Heart left ventricle (tissue), 13 donors: ENCODE measurements around the gene FAM25A.

Experiments
- POLR2A ChIP-seq, 2 donors: fragments of 450-650 bp; IDR thresholded peaks; one replicate each; pipeline ENCODE4 v1.6.1; 2017; ENCODE audit warnings: antibody characterized with exemption in 2 of 2, mild to moderate bottlenecking in 2 of 2, moderate library complexity in 2 of 2
- TF ChIP-seq, protein P1 (sequence below), 12 donors: fragments of 200-600 bp; sonication (generic) in 4 of 12; IDR thresholded peaks; one replicate each; pipeline versions ENCODE4 v1.5.0 to v1.8.0; 2018 to 2022; ENCODE audit warnings: antibody characterized with exemption in 12 of 12, mild to moderate bottlenecking in 5 of 12
- donor health status: ischemic (EF 13 %, LVEDD 7.1; RV severe dilation, severe dysfunction).
- donor health status: DM: no; HTN: yes; CAD: no.
- donor health status: DM: no; HTN: no; CAD: no.
- donor health status: ischemic (EF 25% LVEDD 6.9; RV normal size, moderate dysfunction).
- donor health status: ischemic (EF 25% LVEDD 5.7; RV mildly dilated, moderate dysfunction).
- donor health status: ischemic (EF 35%, LVEDD 5.7; RV mildly dilated, moderate dysfunction).
- donor health status: nonischemic (EF 11% LVEDD 7.7; RV severe dilation, severe dysfunction).
- donor health status: DM: yes; HTN: yes; CAD: no.
- donor health status: PGD.
- donor health status: ischemic (EF 29% LVEDD 5.4; RV normal size, mild dysfunction).
- donor health status: nonischemic (EF 23%, LVEDD 6.1; RV moderate dilation, normal function).

DNA sequence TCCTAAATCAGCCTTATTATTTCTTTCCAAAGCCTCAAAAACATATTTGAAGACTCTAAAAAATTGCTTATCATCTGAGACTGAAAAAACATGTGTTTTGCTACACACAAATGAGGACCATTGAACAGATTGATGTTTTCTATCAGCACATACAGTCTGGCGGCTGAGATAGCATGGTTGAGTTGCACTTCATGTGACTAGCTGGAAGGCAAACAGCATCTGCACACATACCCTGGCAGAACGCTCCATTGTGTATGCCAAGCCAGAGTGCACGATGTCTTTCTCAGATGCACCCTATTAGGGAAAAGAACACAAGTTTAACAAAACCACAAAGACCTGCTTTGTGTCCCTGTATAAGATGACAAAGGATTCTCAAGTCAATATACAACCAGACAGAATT lies 33.0 kb downstream of the FAM25A start:
- no peak for TF ChIP-seq POLR2A (IDR thresholded peaks at IDR 0.05)
- TF ChIP-seq, protein P1, sequence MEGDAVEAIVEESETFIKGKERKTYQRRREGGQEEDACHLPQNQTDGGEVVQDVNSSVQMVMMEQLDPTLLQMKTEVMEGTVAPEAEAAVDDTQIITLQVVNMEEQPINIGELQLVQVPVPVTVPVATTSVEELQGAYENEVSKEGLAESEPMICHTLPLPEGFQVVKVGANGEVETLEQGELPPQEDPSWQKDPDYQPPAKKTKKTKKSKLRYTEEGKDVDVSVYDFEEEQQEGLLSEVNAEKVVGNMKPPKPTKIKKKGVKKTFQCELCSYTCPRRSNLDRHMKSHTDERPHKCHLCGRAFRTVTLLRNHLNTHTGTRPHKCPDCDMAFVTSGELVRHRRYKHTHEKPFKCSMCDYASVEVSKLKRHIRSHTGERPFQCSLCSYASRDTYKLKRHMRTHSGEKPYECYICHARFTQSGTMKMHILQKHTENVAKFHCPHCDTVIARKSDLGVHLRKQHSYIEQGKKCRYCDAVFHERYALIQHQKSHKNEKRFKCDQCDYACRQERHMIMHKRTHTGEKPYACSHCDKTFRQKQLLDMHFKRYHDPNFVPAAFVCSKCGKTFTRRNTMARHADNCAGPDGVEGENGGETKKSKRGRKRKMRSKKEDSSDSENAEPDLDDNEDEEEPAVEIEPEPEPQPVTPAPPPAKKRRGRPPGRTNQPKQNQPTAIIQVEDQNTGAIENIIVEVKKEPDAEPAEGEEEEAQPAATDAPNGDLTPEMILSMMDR (IDR thresholded peaks at IDR 0.05) = no peak
